Measurements from ENCODE around the gene LAMA3. TPM values are rescaled to one million over a fixed set of nuclear protein-coding genes. Genes with fewer than 3 reads are reported as not detected.

The LAMA3 gene
- polyA plus RNA-seq, 1 of the 3 experiments (the other 2 are of a cell fraction), result 3.5 TPM

- Histone ChIP-seq H3F3A (replicated peaks; ENCODE audit: insufficient read depth) (no peaks in the 10 kb centered on the region), H3K79me2 (ENCODE audit: insufficient read depth) (no peaks in the 10 kb centered on the region), H3K4me1 (ENCODE audit: control insufficient read depth in 1 of 2, insufficient read depth in 2 of 2, low read depth in 1 of 2, low read length in 1 of 2) (peaks cover 0 to 16% of the 10 kb centered on the region in 2 experiments; a peak in 2 of 4 replicates), H3K27me3 (ENCODE audit: insufficient read depth) (no peaks in the 10 kb centered on the region), H4K20me1 (ENCODE audit: insufficient read depth) (no peaks in the 10 kb centered on the region), H2AFZ (ENCODE audit: low read depth) (no peak overlapping the region), H3K36me3 (replicated peaks in 1 of 2; ENCODE audit: control insufficient read depth in 1 of 2, insufficient read depth in 2 of 2, low read length in 1 of 2) (no peaks in the 10 kb centered on the region), H3K9ac (no peak overlapping the region), H3K9me2 (no peaks in the 10 kb centered on the region), H3K27ac (ENCODE audit: low read depth in 2 of 2, low read length in 1 of 2) (no peak overlapping the region), H3K4me3 (ENCODE audit: low read depth in 2 of 2, low read length in 1 of 2) (no peak overlapping the region), H3K4me2 (no peak overlapping the region), H3K9me3 (no peaks in the 10 kb centered on the region)
- TF ChIP-seq SIN3A (IDR thresholded peaks at IDR 0.05; ENCODE audit: borderline replicate concordance, low read depth, low read length), result no peak
- TF ChIP-seq ELF1 (IDR thresholded peaks at IDR 0.05), result no peak
- no peak for TF ChIP-seq MXI1 (IDR thresholded peaks at IDR 0.05; ENCODE audit: low read depth, low read length)
- TF ChIP-seq TAF1 (IDR thresholded peaks at IDR 0.05; ENCODE audit: borderline replicate concordance, low read depth, low read length), result no peak
- no peak for TF ChIP-seq CTCF (IDR thresholded peaks at IDR 0.05)
- TF ChIP-seq FOXM1 (IDR thresholded peaks at IDR 0.05; ENCODE audit: low read depth), result no peak
- no peak for DNase-seq
- ChIA-PET POLR2A (no interaction called here), CTCF (no interaction called here)
- 78% methylated on average over 7 of the region's 7 CpGs for WGBS (ENCODE audit: low lambda C conversion rate)
These were observed 190.3 kb downstream of the LAMA3 start for GRCh38 chr18:23879544-23879943.

GRCh38 chr18:23879966-23880565, 190.8 kb downstream of the LAMA3 start:
- no peaks in the 10 kb centered on the region for H3K36me3 ChIP-seq (replicated peaks in 1 of 2; ENCODE audit: control insufficient read depth in 1 of 2, insufficient read depth in 2 of 2, low read length in 1 of 2)
- 92% methylated on average over 6 of the region's 6 CpGs for WGBS (ENCODE audit: low lambda C conversion rate)
- no peak overlapping the region for H3K27ac ChIP-seq (ENCODE audit: low read depth in 2 of 2, low read length in 1 of 2)
- H3F3A ChIP-seq (replicated peaks; ENCODE audit: insufficient read depth), result no peaks in the 10 kb centered on the region
- no peak overlapping the region for H3K9ac ChIP-seq
- no peak overlapping the region for H3K4me2 ChIP-seq
- peaks cover 0 to 18% of the 10 kb centered on the region in 2 experiments; a peak in 2 of 4 replicates for H3K4me1 ChIP-seq (ENCODE audit: control insufficient read depth in 1 of 2, insufficient read depth in 2 of 2, low read depth in 1 of 2, low read length in 1 of 2)
- CTCF ChIA-PET, result no interaction called here
- H3K79me2 ChIP-seq (ENCODE audit: insufficient read depth), result no peaks in the 10 kb centered on the region
- POLR2A ChIA-PET, result no interaction called here
- no peak overlapping the region for H3K4me3 ChIP-seq (ENCODE audit: low read depth in 2 of 2, low read length in 1 of 2)
- H3K9me3 ChIP-seq, result no peaks in the 10 kb centered on the region
- no peak for DNase-seq
- TF ChIP-seq TCF12 (IDR thresholded peaks at IDR 0.05) (no peak), MAX (IDR thresholded peaks at IDR 0.05; ENCODE audit: low read depth) (no peak), GATA2 (CRISPR knock-in tag; IDR thresholded peaks at IDR 0.05) (no peak), EZH2phosphoT487 (IDR thresholded peaks at IDR 0.05; ENCODE audit: borderline replicate concordance, low read depth) (no peak), SIN3A (IDR thresholded peaks at IDR 0.05; ENCODE audit: borderline replicate concordance, low read depth, low read length) (no peak), ELF1 (IDR thresholded peaks at IDR 0.05) (no peak), RCOR1 (IDR thresholded peaks at IDR 0.05; ENCODE audit: low read length) (no peak), MEF2A (IDR thresholded peaks at IDR 0.05; ENCODE audit: borderline replicate concordance, low read depth) (no peak), MXI1 (IDR thresholded peaks at IDR 0.05; ENCODE audit: low read depth, low read length) (no peak), YY1 (IDR thresholded peaks at IDR 0.05; ENCODE audit: low read depth) (no peak), ZBTB33 (IDR thresholded peaks at IDR 0.05; ENCODE audit: borderline replicate concordance, low read depth) (no peak), NFIC (IDR thresholded peaks at IDR 0.05; ENCODE audit: borderline replicate concordance) (no peak), FOXM1 (IDR thresholded peaks at IDR 0.05; ENCODE audit: low read depth) (no peak), REST (IDR thresholded peaks at IDR 0.05; ENCODE audit: low read depth, low read length) (no peak), CHD2 (IDR thresholded peaks at IDR 0.05; ENCODE audit: low read length, partially characterized antibody) (no peak), RAD21 (IDR thresholded peaks at IDR 0.05; ENCODE audit: low read length) (no peak), GABPA (IDR thresholded peaks at IDR 0.05; ENCODE audit: low read depth) (no peak)
- H3K27me3 ChIP-seq (ENCODE audit: insufficient read depth), result no peaks in the 10 kb centered on the region
- no peak overlapping the region for H2AFZ ChIP-seq (ENCODE audit: low read depth)
- no peaks in the 10 kb centered on the region for H4K20me1 ChIP-seq (ENCODE audit: insufficient read depth)
- H3K9me2 ChIP-seq, result no peaks in the 10 kb centered on the region

All from SK-N-SH (cell line).